ENCODE data around the gene PCED1B.
"Not testable (repeated sequence)": the region's sequence is repeated elsewhere in the genome, so short reads cannot be mapped to it uniquely, and the experiment has no call there.

The PCED1B gene

DNA sequence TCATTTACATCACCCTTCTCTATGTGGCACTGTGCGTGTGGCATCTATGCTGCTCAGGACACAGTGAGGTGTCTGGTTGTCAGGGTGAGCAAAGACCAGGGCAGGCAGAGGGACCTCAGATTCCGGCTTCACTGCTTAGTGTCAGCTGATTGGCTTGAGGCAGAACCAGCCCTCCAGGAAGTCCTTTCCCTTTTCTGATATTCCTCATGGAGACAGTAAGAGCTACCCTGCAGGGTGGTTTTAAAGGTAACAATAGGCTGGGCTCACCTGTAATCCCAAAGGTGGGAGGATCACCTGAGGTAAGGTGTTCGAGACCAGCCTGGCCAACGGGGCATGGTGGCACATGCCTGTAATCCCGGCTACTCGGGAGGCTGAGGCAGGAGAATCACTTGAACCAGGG lies 129.6 kb downstream of the PCED1B start:
- DNase-seq (ENCODE audit: low spot score), result no peak

DNA sequence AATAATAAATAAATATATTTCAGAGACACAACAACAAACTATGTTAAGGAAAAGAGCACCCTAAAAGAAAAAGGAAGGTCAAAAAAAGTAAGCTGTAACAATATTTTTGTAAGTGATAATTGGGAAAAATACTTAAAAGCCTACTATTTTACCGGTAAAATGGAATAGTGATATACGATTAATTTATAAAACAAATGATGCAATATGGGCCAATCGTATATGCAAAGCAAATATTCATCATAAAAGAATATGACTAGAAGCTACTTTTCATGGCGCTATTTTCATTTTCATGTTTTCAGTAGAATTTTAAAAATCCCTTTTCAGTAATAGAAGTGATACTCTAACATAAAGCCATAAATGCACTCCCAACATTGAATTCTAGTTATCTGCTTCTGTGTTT lies 131.4 kb downstream of the PCED1B start:
- no peak for DNase-seq (ENCODE audit: low spot score)

DNA sequence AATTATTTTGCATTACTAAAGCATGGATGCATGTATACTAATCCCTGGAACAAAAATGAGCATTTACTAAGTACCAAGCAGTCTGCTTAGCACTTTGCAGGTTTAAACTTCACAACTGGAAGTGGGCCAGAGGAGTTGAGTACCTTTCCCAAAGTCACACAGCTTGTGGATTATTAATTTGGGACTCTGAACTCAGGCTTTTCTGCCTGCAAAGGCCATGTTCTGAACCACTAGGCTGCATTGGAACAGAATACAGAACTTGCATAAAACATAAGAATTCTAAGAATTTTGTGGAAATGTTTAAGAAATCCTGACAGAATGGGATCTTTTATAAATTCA lies 133.2 kb downstream of the PCED1B start:
- DNase-seq (ENCODE audit: low spot score), result no peak

DNA sequence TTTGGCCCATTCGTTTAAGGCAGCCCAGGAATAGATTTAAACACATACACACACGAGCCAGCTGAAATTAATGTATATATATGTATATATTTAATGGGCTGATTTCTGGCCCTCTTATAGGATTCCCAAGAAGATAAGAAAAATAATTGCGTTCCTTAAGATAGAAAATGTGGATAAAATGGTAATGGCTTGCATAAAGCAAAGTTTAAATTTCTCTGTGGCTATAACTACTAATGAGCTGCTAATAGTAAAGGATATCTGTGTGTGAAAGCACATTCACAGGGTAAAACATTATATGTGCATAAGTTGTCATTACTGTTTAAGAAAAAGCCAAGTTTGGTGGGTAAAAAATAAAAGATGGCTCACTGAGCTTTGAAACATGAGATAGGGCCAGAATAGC lies 134.0 kb downstream of the PCED1B start:
- no peak for DNase-seq (ENCODE audit: low spot score)

DNA sequence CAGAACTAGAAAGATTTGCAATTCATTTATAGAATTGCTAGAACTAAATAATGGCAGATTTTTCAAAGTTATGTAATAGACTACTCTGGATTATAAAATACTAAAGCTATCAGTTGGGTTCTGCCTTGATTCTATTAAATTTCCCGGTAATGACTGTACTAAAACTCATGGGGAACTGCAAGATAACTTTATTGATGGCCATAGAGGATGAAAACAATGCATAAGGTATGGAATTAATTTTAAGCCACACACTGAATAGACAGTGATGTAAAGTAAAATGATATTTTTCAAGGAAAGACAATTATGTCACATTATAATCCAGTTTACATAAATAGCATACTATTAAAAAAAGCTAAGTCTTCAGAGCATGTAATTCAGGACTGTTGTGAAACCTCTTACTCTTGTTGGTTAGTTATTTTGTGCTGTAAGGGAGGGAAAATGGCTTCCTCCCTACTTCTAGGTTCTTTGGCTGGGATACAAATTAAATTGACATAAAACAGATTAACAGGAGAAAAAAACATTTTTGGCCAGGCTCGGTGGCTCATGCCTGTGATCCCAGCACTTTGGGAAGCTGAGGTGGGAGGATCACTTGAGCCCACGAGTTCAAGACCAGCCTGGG lies 134.7 kb downstream of the PCED1B start:
- no peak for DNase-seq (ENCODE audit: low spot score)

DNA sequence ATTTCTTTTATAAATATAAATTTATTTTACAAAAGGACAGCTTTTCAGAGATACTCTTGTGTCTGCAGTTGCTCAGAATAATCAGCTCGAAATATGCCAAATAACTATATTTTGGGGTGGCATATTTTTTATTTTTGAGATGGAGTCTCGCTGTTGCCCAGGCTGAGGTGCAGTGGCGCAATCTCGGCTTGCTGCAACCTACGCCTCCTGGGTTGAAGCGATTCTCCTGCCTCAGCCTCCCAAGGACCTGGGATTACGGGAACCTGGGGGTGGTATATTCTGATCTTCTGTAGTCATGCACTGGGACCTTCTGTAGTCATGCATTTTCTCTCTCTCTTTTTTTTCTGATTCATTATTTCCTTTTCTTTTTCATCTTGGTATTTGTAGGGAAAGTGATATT lies 135.3 kb downstream of the PCED1B start:
- no peak for DNase-seq (ENCODE audit: low spot score)

DNA sequence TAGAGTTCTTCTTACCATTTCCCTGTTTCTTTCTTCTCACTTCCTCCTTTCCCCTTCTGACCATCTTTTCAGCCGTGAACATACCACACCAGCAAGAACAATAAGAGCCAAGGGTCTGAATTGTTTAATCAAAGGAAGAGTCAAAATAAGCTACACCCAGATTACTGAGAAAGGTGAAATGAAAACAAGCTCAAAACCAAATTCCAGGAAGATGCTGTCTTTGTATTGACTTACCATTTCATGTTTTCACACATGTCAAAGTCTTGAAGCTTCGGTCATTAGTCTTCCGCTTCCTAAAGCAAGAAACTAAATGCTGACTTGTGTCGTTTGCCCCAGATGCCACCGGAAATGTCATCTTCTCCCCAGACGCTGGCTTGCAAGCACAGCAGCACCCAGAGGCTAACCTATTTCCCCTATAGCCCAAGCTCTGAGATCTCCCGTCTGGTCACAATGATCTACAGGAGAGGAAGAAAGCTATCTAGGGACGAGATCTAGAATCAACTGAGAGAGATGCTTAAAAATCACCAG lies 136.8 kb downstream of the PCED1B start:
- DNase-seq (ENCODE audit: low spot score), result no peak

DNA sequence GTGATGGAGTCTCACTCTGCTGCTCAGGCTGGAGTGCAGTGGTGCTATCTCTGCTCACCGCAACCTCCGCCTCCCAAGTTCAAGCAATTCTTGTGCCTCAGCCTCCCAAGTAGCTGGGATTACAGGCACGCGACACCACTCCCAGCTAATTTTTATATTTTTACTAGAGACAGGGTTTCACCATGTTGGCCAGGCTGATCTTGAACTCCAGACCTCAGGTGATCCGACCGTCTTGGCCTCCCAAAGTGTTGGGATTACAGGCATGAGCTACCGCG lies 138.1 kb downstream of the PCED1B start:
- not testable (repeated sequence) for DNase-seq (ENCODE audit: low spot score)

DNA sequence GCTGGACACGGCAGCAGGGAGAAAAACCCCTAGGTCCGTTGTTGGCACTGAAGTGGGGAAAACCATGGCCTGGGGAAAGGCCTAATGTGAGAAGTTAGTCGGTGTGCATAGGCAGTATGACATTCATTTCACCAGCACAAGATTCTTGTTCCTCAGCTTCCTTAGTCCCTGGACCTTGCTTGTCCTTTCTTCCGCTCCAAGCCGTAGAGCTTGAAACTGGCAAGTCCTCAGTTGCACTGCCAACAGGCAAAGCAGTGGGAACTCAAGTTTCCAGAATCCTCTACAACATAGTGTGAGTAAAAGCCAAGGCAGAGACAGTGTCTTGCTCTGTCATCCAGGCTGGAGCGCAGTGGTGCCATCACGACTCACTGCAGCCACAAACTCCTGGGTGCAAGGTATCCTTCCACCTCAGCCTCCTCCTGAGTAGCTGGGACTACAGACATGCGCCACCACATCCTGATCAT lies 138.8 kb downstream of the PCED1B start:
- DNase-seq (ENCODE audit: low spot score), result no peak

DNA sequence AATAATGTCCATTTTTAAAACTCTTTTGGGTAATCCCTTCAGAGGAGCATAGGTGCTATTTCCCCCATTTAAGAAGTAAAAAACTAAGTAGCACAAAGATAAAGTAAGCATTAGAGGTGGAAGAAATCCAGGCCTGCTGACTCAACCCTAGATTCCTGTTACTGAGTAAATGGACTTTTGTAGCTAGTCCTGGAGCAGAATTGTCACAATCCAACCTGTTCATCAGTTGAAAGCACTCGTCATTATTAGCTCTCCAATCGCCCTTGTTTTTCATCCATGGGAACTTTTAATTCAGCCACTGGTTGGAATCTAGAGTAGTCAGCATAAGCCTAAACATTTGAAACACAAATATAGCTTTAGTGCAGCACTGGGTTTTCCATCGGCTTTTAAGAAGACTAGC lies 139.8 kb downstream of the PCED1B start:
- no peak for DNase-seq (ENCODE audit: low spot score)

DNA sequence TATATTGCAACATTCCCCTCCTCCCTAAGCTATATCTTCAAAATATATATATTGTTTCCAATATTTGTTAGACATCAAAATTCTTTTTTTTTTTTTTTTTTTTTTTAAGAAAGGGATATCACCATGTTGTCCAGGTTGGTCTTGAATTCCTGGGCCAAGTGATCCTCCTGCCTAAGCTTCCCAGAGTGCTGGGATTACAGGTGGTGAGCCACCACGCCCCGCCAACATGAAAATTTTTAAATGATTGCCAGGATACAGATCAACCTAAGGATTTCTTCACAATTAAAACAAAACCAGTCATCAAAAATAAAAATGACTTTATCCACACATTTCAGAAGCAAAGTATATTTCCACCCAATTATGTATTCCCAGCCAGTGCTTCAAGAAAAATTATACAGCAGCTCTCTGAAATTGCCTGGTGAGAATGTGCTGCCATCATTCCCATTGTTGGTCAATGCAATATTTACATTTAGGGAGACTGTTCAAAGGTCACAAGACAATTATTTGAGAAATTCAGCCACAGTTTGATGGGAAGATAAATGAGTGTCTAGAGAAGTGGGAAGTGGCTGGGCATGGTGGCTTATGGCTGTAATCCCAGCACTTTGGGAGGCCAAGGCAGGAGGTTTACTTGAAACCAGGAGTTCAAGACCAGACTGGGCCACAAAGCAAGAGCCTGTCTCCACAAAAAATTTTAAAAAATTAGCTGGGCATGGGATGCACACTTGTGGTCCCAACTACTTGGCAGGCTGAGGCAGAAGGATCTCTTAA lies 142.0 kb downstream of the PCED1B start:
- DNase-seq (ENCODE audit: low spot score), result no peak

DNA sequence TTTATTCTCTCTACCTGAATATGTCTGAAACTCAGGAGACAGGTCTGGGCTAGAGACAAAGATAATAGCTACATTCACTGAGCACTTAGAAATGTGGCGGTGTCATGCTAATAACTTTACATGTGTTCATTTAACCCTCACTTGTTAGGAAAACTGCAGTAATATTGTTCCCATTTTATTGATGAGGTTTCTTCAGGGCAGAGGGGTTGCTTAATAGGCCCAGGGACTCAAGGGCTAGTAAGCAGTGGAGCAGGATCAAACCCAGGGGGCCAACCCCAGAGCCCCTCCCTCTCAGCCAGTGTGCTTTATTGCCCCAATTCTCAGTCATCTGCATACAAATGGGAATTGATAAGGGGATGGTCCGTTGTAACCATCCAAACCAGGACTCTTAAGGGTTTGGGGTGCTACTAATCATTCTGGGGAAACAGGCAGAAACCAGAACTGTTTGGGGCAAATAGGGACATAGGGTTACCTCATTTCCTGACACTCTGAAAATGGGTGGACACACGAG lies 143.2 kb downstream of the PCED1B start:
- no peak for DNase-seq (ENCODE audit: low spot score)

DNA sequence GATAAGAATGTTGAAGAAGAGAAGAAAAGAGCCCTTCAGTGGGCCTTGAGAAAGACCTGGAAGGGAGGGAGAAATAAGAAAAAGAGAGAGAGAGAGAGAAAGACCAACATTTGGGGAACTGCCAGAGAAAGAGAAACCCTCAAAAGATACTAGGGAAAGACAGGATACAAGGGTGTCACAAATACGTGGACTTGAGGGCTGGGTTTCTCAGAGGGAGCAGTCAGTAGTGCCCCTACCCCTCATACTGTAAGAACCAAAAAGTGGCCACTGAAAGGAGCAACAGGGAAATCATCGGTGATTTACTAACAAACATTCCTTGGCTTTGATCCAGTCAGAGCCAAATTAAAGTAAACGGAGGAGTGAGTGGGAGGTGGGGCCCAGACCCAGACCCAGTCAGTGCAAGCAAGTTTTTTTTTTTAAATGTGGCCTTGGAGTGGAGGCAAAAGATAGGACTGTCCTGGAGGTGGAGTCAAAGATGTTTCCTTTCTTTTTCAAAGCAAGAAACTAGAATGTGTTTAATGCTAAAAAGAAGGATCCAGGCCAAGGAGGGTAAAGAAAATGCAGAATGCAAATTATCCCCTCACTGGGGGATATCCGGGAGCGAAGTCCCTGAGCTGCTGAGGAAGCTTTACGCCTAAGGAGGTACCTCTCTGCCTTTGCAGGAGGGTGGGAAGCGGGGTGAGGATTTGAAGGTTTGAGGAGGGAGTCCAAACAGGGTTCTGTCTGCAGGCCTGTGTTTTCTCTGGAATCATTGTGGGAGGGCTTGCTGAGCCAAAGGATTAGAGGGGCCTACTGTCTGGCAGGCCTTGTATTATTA lies 143.8 kb downstream of the PCED1B start:
- no peak for DNase-seq (ENCODE audit: low spot score)

DNA sequence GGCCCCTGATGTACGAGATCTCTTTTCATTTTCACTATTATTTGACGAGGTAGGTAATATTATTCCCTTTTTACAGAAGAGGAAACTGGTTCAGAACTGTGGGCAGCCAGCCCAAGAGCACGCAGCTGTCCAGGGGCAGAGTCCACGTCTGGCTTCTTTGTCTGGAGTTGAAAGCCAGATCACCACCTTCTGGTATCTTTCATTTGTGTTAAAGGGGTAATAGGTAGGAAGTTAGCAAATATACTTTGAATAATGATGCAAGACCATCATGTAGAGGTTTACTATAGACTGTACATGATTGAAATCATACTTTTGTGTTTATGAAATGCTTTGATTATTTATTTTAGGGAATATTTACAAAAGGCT lies 144.4 kb downstream of the PCED1B start:
- DNase-seq (ENCODE audit: low spot score), result no peak

DNA sequence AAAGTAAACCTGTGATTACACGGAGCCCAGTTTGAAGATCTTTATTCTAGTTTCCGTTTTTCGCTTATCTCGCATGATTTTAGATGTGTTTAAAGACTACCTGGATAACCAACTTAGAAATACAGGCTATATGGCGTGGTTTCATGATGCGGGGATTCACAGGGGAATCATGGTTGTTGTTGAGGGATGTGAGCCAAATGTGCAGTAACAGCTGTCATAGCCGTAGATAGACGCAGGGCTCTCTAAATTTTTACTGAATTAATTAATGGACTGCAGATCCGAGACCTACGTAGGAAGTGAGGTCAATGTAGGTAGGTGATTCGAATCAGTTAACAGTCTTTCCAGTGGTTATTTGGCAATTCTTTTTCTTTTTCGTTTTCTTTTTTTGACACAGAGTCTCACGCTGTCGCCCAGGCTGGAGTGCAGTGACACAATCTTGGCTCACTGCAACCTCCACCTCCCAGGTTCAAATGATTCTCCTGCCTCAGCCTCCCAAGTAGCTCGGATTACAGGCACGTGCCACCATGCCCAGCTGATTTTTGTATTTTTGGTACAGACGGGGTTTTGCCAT lies 145.2 kb downstream of the PCED1B start:
- no peak for DNase-seq (ENCODE audit: low spot score)

DNA sequence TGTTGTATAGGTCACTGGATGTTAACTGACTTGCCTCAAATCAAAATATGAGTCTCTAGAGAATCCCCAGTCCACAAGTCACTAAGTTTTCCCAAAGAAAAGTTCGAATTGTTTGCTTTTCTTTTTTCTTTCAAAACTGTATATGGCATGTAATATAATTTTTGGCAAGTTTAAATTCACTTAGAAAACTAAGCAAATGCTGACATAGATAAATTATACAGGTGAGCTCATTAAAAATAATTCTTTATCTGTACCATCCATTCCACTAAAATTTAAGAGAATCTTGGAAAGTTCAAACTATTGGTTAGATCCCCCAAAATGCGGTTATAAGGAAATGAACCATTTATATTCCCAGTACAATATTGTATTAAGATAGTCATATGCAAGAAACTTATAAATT lies 145.9 kb downstream of the PCED1B start:
- DNase-seq (ENCODE audit: low spot score), result no peak

DNA sequence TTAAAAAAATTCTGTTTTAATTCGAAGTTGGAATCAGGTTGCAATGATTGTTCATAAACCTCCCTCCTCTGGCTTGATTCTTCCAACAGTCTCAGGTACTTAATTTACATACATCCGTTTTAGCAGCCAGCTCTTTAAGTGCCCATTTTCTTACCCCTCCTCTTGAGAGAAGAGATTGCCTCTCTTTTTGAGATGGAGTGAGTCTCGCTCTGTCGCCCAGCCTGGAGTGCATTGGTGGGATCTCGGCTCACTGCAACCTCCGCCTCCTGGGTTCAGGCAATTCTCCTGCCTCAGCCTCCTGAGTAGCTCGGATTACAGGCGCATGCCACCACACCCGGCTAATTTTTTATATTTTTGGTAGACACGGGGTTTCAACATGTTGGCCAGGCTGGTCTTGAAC lies 146.8 kb downstream of the PCED1B start:
- no peak for DNase-seq (ENCODE audit: low spot score)

DNA sequence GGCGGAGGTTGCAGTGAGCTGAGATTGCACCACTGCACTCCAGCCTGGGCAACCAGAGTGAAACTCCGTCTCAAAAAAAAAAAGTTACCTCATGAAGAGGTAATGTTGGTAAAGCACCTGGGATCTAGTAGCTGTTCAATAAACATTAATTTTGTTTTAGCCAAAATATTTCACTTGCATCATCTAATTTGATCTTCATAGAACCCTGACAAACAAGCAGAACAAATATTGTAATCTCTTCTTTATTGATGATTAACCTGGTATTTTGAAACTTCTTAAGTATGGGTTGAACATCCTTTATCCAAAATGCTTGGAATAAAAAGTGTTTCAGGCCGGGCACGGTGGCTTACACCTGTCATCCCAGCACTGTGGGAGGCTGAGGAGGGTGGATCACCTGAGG lies 149.4 kb downstream of the PCED1B start:
- DNase-seq (ENCODE audit: low spot score), result no peak

DNA sequence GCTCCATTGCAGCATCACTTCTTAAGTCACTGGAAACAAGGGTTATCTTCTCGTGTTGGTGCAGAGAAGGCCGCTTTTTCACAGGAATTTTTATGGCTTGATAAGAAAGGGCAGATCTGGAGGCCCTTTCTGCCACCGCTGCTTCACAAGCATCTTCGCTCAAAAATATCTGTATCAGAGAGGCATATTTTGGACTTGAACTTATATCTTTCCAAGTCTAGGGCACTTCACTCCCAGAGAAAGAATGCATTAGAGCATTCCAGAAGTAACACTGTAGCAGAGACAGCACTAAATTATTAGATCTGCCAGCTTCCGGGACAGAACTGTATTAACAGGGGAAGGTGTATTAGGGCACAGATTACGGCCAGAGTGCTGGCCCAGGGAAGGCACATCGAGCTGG lies 152.0 kb downstream of the PCED1B start:
- DNase-seq (ENCODE audit: low spot score), result no peak

DNA sequence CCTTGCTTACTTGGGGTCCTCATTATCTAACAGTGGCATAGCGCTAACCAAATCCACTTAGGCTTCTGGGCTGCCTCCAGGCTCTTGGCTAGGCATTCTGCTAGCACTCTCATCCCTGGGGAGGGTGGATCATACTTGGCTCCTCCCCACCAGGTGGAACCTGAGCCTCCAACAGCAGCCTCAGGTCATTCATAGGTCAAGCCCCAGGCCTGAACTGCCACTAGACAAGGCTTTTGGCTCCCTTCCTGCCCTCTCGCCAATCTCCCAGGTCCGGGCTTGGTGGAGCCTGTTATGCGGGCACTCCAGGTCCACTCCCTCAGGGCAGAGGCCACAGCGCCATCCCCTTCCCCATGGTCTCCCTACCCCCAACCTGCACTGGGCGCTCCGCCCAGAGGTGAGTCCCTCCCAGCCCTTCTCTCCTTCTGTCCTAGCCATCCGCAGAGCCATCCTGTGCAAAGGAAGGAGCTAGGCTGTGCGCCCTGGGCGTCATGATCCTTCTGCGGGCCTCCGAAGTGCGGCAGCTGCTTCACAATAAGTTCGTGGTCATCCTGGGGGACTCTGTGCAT lies 155.2 kb downstream of the PCED1B start:
- DNase-seq (ENCODE audit: low spot score), result no peak

DNA sequence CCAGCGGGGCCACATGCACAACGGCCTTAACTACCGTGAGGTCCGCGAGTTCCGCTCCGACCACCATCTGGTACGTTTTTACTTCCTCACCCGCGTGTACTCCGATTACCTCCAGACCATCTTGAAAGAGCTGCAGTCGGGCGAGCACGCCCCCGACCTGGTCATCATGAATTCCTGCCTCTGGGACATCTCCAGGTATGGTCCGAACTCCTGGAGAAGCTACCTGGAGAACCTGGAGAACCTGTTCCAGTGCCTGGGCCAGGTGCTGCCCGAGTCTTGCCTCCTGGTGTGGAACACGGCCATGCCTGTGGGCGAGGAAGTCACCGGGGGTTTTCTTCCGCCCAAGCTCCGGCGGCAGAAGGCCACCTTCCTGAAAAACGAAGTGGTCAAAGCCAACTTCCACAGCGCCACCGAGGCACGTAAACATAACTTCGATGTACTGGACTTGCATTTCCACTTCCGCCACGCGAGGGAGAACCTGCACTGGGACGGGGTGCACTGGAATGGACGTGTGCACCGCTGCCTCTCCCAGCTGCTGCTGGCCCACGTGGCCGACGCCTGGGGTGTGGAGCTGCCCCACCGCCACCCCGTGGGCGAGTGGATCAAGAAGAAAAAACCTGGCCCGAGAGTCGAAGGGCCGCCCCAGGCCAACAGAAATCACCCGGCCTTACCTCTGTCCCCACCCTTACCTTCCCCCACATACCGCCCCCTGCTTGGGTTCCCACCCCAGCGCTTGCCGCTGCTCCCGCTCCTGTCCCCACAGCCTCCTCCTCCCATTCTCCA lies 156.0 kb downstream of the PCED1B start:
- DNase-seq (ENCODE audit: low spot score), result no peak

Data from COLO829 (cell line).